IMR-90 (cell line): ENCODE measurements around the gene ALOXE3. TPM values are rescaled to one million over a fixed set of nuclear protein-coding genes. Genes with fewer than 3 reads are reported as not detected.

Source experiments
- ATAC-seq: fragments of 200-7000 bp; cut with Tn5 transposase; 2 replicates; pipeline ENCODE4 v1.9.1; 2020; ENCODE audit warnings: low read depth, mild to moderate bottlenecking, moderate library complexity
- BruUV-seq: library from RNA; stranded (reverse); fragments of 400-500 nt; replicated peaks from 2 replicates; lab custom pipeline; 2021; lab: Mats Ljungman, UMichigan
- CTCF ChIA-PET: fragments of 300-600 bp; formaldehyde crosslinking; extraction: SDS; loops from one replicate; lab custom pipeline; 2021; ENCODE audit warnings: antibody characterized with exemption; lab: Yijun Ruan, JAX
- POLR2A ChIA-PET: fragments of 300-600 bp; sonication (Branson Sonifier 250); formaldehyde crosslinking; loops from one replicate; lab custom pipeline; 2022; ENCODE audit warnings: antibody characterized with exemption; ENCODE audit not compliant: unreplicated experiment; lab: Charles Lee
- DNase-seq: peaks from one replicate; pipeline ENCODE4 v3.0.0; 2013
- H2AFZ ChIP-seq: replicated peaks from 2 replicates; pipeline ENCODE3; 2013; ENCODE audit warnings: low read length, mild to moderate bottlenecking; ENCODE audit not compliant: poor library complexity
- H2AK5ac ChIP-seq: 2 replicates; pipeline ENCODE4 v1.6.1; 2013; ENCODE audit warnings: low read depth, low read length, inconsistent platforms
- H2AK9ac ChIP-seq: replicated peaks from 2 replicates; pipeline ENCODE3; 2013; ENCODE audit warnings: mild to moderate bottlenecking, low read depth, low read length, moderate library complexity; ENCODE audit not compliant: poor library complexity
- H2BK120ac ChIP-seq: 2 replicates; pipeline ENCODE4 v1.6.1; 2013; ENCODE audit warnings: low read depth, low read length, inconsistent platforms
- H2BK15ac ChIP-seq: 3 replicates; pipeline ENCODE4 v1.6.1; 2013; ENCODE audit warnings: low read depth, low read length, inconsistent platforms
- H2BK20ac ChIP-seq: 2 replicates; pipeline ENCODE4 v1.6.1; 2013; ENCODE audit warnings: low read depth, mild to moderate bottlenecking, inconsistent platforms, low read length, moderate library complexity
- H2BK5ac ChIP-seq: 2 replicates; pipeline ENCODE4 v1.6.1; 2013; ENCODE audit warnings: mild to moderate bottlenecking, low read depth, low read length, inconsistent platforms; ENCODE audit not compliant: poor library complexity, severe bottlenecking
- H3K14ac ChIP-seq: replicated peaks from 2 replicates; pipeline ENCODE4 v1.6.1; 2013; ENCODE audit warnings: low read depth, low read length, inconsistent platforms
- H3K18ac ChIP-seq: 2 replicates; pipeline ENCODE4 v1.6.1; 2013; ENCODE audit warnings: low read depth, low read length, control low read depth
- H3K23ac ChIP-seq: 2 replicates; pipeline ENCODE4 v1.6.1; 2013; ENCODE audit warnings: low read depth, low read length, inconsistent platforms
- H3K27ac ChIP-seq: 2 replicates; pipeline ENCODE4 v1.5.1; 2013; ENCODE audit warnings: mild to moderate bottlenecking, control low read depth, low read length; ENCODE audit not compliant: insufficient read depth
- H3K27me3 ChIP-seq: 2 replicates; pipeline ENCODE4 v1.6.1; 2013; ENCODE audit warnings: low read length; ENCODE audit not compliant: control insufficient read depth, insufficient read depth
- H3K36me3 ChIP-seq: 2 replicates; pipeline ENCODE4 v1.6.1; 2013; ENCODE audit warnings: low read length, mixed read lengths; ENCODE audit not compliant: control insufficient read depth, insufficient read depth
- H3K4ac ChIP-seq: 2 replicates; pipeline ENCODE4 v1.6.1; 2013; ENCODE audit warnings: low read depth, low read length, inconsistent platforms
- H3K4me1 ChIP-seq: 2 replicates; pipeline ENCODE4 v1.6.1; 2013; ENCODE audit warnings: low read length, mixed read lengths; ENCODE audit not compliant: control insufficient read depth, insufficient read depth
- H3K4me2 ChIP-seq: 2 replicates; pipeline ENCODE4 v1.6.1; 2013; ENCODE audit warnings: low read depth, mild to moderate bottlenecking, control low read depth, low read length, moderate library complexity
- H3K4me3 ChIP-seq: 2 replicates; pipeline ENCODE4 v1.5.1; 2013; ENCODE audit warnings: low read depth, mild to moderate bottlenecking, control low read depth, low read length, moderate library complexity; ENCODE audit not compliant: insufficient read depth
- H3K56ac ChIP-seq: 2 replicates; pipeline ENCODE4 v1.6.1; 2013; ENCODE audit warnings: low read length, inconsistent platforms; ENCODE audit not compliant: insufficient read depth; ENCODE audit errors: extremely low read depth
- H3K79me1 ChIP-seq, 2 experiments: 2 replicates each; pipeline ENCODE4 v1.6.1; 2013; ENCODE audit warnings: low read length in 2 of 2, inconsistent platforms in 1 of 2, low read depth in 1 of 2
- H3K9ac ChIP-seq: 2 replicates; pipeline ENCODE4 v1.6.1; 2013; ENCODE audit warnings: low read depth, low read length, control low read depth
- H3K9me1 ChIP-seq: 2 replicates; pipeline ENCODE4 v1.6.1; 2013; ENCODE audit warnings: low read length, inconsistent platforms; ENCODE audit not compliant: insufficient read depth
- H3K9me3 ChIP-seq: 2 replicates; pipeline ENCODE4 v1.6.1; 2013; ENCODE audit warnings: low read length; ENCODE audit not compliant: control insufficient read depth, insufficient read depth
- H4K20me1 ChIP-seq: 2 replicates; pipeline ENCODE4 v1.6.1; 2013; ENCODE audit warnings: low read length, inconsistent platforms; ENCODE audit not compliant: insufficient read depth
- H4K5ac ChIP-seq: 2 replicates; pipeline ENCODE4 v1.6.1; 2013; ENCODE audit warnings: mild to moderate bottlenecking, low read depth, low read length, control low read depth
- H4K8ac ChIP-seq, 2 experiments: 2 replicates each; pipeline ENCODE4 v1.6.1; 2013; ENCODE audit warnings: low read depth in 2 of 2, low read length in 2 of 2, control low read depth in 1 of 2, inconsistent platforms in 1 of 2
- H4K91ac ChIP-seq: 2 replicates; pipeline ENCODE4 v1.6.1; 2013; ENCODE audit warnings: low read depth, low read length, inconsistent platforms; ENCODE audit not compliant: insufficient read depth
- BHLHE40 ChIP-seq: fragments of 150-350 bp; IDR thresholded peaks from 2 replicates; pipeline ENCODE4 v1.6.1; 2016; ENCODE audit warnings: mild to moderate bottlenecking, low read depth, low read length
- CHD1 ChIP-seq: IDR thresholded peaks from 2 replicates; pipeline ENCODE4 v1.6.1; 2012; ENCODE audit warnings: low read depth, low read length, improper control_type of control experiment
- FOS ChIP-seq: fragments of 150-350 bp; IDR thresholded peaks from 2 replicates; pipeline ENCODE4 v1.6.1; 2016; ENCODE audit warnings: low read depth, low read length
- MAZ ChIP-seq: IDR thresholded peaks from 2 replicates; pipeline ENCODE4 v1.6.1; 2012; ENCODE audit warnings: low read depth, mild to moderate bottlenecking, low read length, improper control_type of control experiment, moderate library complexity, borderline replicate concordance
- NFE2L2 ChIP-seq: fragments of 150-350 bp; IDR thresholded peaks from 2 replicates; pipeline ENCODE4 v1.6.1; 2016; ENCODE audit warnings: low read depth, mild to moderate bottlenecking, low read length
- POLR2A ChIP-seq: IDR thresholded peaks from 2 replicates; pipeline ENCODE4 v1.6.1; 2012; ENCODE audit warnings: mild to moderate bottlenecking, low read depth, low read length
- RAD21 ChIP-seq: IDR thresholded peaks from 2 replicates; pipeline ENCODE4 v1.6.1; 2012; ENCODE audit warnings: low read length, improper control_type of control experiment
- RCOR1 ChIP-seq: IDR thresholded peaks from 2 replicates; pipeline ENCODE4 v1.6.1; 2012; ENCODE audit warnings: mild to moderate bottlenecking, low read length, improper control_type of control experiment; ENCODE audit not compliant: insufficient replicate concordance
- SMC3 ChIP-seq: fragments of 150-350 bp; IDR thresholded peaks from 2 replicates; pipeline ENCODE4 v1.6.1; 2016; ENCODE audit warnings: low read depth, mild to moderate bottlenecking, antibody characterized with exemption, low read length, moderate library complexity
- WGBS, 2 experiments: methylation state at CpG; one replicate each; pipeline versions ENCODE4 v1.1.5 to v1.1.7; 2013; ENCODE audit warnings: missing lambda C conversion rate in 2 of 2; ENCODE audit not compliant: insufficient read length in 1 of 2; ENCODE audit errors: extremely low coverage in 2 of 2; 5-methylcytosine and 5-hydroxymethylcytosine counted together
- dilution Hi-C: fragments of 300-500 bp; cut with HindIII; formaldehyde crosslinking; loops from one replicate; pipeline ENCODE4 v1.14.3; 2018; ENCODE audit warnings: low sequenced_read_pairs; ENCODE audit not compliant: unreplicated experiment
- in situ Hi-C: fragments of 300-500 bp; cut with MboI; formaldehyde crosslinking; loops from 3 replicates; pipeline ENCODE4 v1.14.3; 2019; ENCODE audit warnings: low sequenced_read_pairs, inconsistent platforms, mixed read lengths
- intact Hi-C: fragments of 100-400 bp; cut with micrococcal nuclease; formaldehyde crosslinking; loops from 2 replicates; pipeline ENCODE4 v1.10.0; 2022
- polyA plus RNA-seq, 3 experiments: library from polyadenylated mRNA; depleted of rRNA; stranded (reverse); fragments of >200 nt; gene quantifications; 2 replicates each; pipeline ENCODE4 v1.2.3, GENCODE V29; 2012; ENCODE audit warnings: low replicate concordance in 1 of 3
- total RNA-seq: library from RNA; depleted of rRNA; stranded (reverse); fragments of >200 nt; gene quantifications from 2 replicates; pipeline ENCODE4 v1.2.3, GENCODE V29; 2012
- TF ChIP-seq, protein P1 (sequence below): conservative IDR thresholded peaks from 2 replicates; pipeline ENCODE4 v1.5.1; 2012; ENCODE audit warnings: mild to moderate bottlenecking, low read depth, low read length, improper control_type of control experiment
- TF ChIP-seq, protein P2 (sequence below): fragments of 150-350 bp; IDR thresholded peaks from 2 replicates; pipeline ENCODE4 v1.6.1; 2017; ENCODE audit warnings: mild to moderate bottlenecking, antibody characterized with exemption, low read length, low read depth
- TF ChIP-seq, protein P3 (sequence below): fragments of 150-350 bp; IDR thresholded peaks from 2 replicates; pipeline ENCODE4 v1.6.1; 2016; ENCODE audit warnings: low read depth, mild to moderate bottlenecking, low read length, moderate library complexity, borderline replicate concordance

Gene ALOXE3
- total and polyA plus RNA-seq, 2 of the 4 experiments (the other 2 are of a cell fraction): under 0.01 to 0.26 TPM

GRCh38 chr17:8074554-8074953 is 43.8 kb downstream of the ALOXE3 start:
- H3K23ac ChIP-seq: no peak overlapping the region; the same call in 1 of the 2 replicates
- H4K8ac ChIP-seq: no peak overlapping the region
- H3K9me1 ChIP-seq: no peaks in the 10 kb centered on the region
- H2AK5ac ChIP-seq: no peak overlapping the region
- H3K14ac ChIP-seq: no peak overlapping the region
- H3K4me3 ChIP-seq: no peak overlapping the region
- H4K91ac ChIP-seq: no peak overlapping the region
- peaks cover 81% of the 10 kb centered on the region for H3K27me3 ChIP-seq
- no peak for DNase-seq
- no peak overlapping the region for H3K56ac ChIP-seq
- no peaks in the 10 kb centered on the region for H3K9me3 ChIP-seq
- H3K79me1 ChIP-seq: no peaks in the 10 kb centered on the region
- no peak overlapping the region for H2AK9ac ChIP-seq
- no peak overlapping the region for H3K27ac ChIP-seq
- no peaks in the 10 kb centered on the region for H3K36me3 ChIP-seq
- H3K4me1 ChIP-seq: 0 out of 2 replicates have a peak, but pooled peaks cover 1% of the 10 kb centered on the region
- H2AFZ ChIP-seq: peak overlapping the region; percentile 1
- H3K18ac ChIP-seq: no peak overlapping the region
- intact Hi-C loops (no loop called here), in situ Hi-C loops (loop anchor here (5.0 kb wide), 1 partner anchor 43 kb away; the partner anchor contains the start of gene ALOXE3), dilution Hi-C loops (no loop called here)
- H2BK120ac ChIP-seq: no peak overlapping the region
- ChIA-PET CTCF (interaction anchor here (0.6 to 1.8 kb wide), 4 partner anchors 14 to 82 kb away, joined by 3 to 16 read pairs (median 6); partner anchors contain the start of gene ALOXE3), POLR2A (no interaction called here)
- no TSS peak for BruUV-seq
- ATAC-seq: no peak
- no peak overlapping the region for H2BK20ac ChIP-seq
- H3K4ac ChIP-seq: no peak overlapping the region
- no peak overlapping the region for H3K4me2 ChIP-seq
- 29% methylated on average over 1 of the region's 7 CpGs; no CpG with 5 or more reads in 1 of the 2 experiments for WGBS, 2 experiments
- TF ChIP-seq, protein P1, sequence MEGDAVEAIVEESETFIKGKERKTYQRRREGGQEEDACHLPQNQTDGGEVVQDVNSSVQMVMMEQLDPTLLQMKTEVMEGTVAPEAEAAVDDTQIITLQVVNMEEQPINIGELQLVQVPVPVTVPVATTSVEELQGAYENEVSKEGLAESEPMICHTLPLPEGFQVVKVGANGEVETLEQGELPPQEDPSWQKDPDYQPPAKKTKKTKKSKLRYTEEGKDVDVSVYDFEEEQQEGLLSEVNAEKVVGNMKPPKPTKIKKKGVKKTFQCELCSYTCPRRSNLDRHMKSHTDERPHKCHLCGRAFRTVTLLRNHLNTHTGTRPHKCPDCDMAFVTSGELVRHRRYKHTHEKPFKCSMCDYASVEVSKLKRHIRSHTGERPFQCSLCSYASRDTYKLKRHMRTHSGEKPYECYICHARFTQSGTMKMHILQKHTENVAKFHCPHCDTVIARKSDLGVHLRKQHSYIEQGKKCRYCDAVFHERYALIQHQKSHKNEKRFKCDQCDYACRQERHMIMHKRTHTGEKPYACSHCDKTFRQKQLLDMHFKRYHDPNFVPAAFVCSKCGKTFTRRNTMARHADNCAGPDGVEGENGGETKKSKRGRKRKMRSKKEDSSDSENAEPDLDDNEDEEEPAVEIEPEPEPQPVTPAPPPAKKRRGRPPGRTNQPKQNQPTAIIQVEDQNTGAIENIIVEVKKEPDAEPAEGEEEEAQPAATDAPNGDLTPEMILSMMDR: no peak
- TF ChIP-seq BHLHE40 (no peak), MAZ (no peak), RAD21 (no peak), POLR2A (no peak), SMC3 (no peak), NFE2L2 (no peak), FOS (no peak), CHD1 (no peak), RCOR1 (no peak)
- TF ChIP-seq, protein P2, sequence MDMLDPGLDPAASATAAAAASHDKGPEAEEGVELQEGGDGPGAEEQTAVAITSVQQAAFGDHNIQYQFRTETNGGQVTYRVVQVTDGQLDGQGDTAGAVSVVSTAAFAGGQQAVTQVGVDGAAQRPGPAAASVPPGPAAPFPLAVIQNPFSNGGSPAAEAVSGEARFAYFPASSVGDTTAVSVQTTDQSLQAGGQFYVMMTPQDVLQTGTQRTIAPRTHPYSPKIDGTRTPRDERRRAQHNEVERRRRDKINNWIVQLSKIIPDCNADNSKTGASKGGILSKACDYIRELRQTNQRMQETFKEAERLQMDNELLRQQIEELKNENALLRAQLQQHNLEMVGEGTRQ: no peak
- TF ChIP-seq, protein P3, sequence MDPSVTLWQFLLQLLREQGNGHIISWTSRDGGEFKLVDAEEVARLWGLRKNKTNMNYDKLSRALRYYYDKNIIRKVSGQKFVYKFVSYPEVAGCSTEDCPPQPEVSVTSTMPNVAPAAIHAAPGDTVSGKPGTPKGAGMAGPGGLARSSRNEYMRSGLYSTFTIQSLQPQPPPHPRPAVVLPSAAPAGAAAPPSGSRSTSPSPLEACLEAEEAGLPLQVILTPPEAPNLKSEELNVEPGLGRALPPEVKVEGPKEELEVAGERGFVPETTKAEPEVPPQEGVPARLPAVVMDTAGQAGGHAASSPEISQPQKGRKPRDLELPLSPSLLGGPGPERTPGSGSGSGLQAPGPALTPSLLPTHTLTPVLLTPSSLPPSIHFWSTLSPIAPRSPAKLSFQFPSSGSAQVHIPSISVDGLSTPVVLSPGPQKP: no peak
- H4K5ac ChIP-seq: no peak overlapping the region
- no peaks in the 10 kb centered on the region for H4K20me1 ChIP-seq
- H2BK5ac ChIP-seq: no peak overlapping the region
- no peak overlapping the region for H3K9ac ChIP-seq
- H2BK15ac ChIP-seq: no peak overlapping the region
